WERI-Rb-1 (cell line): Measurements from ENCODE around the gene PFKP.

Experiments used
- DNase-seq: peaks from one replicate; pipeline ENCODE4 v3.0.0-alpha.2; 2020
- H3K27ac ChIP-seq: fragments of 250-450 bp; sonication (Bioruptor Pico); 2 replicates; pipeline ENCODE4 v1.5.1; 2020; ENCODE audit warnings: mild to moderate bottlenecking, moderate library complexity
- H3K27me3 ChIP-seq: fragments of 250-450 bp; sonication (Bioruptor Pico); 2 replicates; pipeline ENCODE4 v1.5.1; 2021; ENCODE audit warnings: mild to moderate bottlenecking, low read depth, moderate library complexity; ENCODE audit not compliant: insufficient read depth, severe bottlenecking
- H3K36me3 ChIP-seq: fragments of 250-450 bp; sonication (Bioruptor Pico); 2 replicates; pipeline ENCODE4 v1.5.1; 2020; ENCODE audit warnings: mild to moderate bottlenecking, moderate library complexity
- H3K4me3 ChIP-seq: 2 replicates; pipeline ENCODE4 v1.5.1; 2011; ENCODE audit warnings: low read depth, mild to moderate bottlenecking, control low read depth, low read length
- H3K9me3 ChIP-seq: fragments of 250-450 bp; sonication (Bioruptor Pico); 2 replicates; pipeline ENCODE4 v1.5.1; 2021; ENCODE audit warnings: mild to moderate bottlenecking, moderate library complexity; ENCODE audit not compliant: severe bottlenecking
- TF ChIP-seq, protein P1 (sequence below): IDR thresholded peaks from 2 replicates; pipeline ENCODE4 v1.5.1; 2011; ENCODE audit warnings: low read depth, mild to moderate bottlenecking, control low read depth, inconsistent platforms, low read length

PFKP gene

DNA sequence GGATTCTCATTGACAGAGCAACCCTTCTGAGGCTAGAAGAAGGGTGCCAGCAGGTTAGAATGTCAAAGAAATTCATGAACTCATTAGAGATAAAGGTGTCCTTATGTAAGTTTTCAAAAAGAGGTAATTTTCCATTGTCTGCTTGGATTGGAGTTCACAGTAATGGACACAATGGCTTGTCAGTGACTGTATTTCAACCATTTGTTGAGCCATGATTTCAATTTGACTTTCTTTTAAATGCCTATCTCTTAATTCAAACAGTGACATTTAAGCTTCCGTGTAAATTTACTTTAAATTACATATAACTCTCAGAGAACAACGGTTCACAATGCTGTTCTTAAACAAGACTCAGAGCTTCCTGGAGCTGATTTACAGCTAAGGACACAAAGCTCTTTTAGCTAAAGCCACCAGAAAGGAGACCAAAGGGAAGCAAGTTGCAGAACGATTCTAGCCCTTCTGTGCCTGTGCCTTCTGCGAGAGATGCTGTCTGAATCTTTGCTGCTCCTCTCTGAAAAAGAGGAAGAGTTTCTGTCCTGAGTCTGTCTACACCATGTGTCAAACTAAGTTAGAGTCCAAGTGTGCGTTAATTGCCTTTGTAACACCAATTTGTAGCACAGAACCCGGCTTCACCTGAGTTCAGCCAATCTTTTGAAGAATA is 42.2 kb upstream of the PFKP start:
- DNase-seq = no peak
- TF ChIP-seq, protein P1, sequence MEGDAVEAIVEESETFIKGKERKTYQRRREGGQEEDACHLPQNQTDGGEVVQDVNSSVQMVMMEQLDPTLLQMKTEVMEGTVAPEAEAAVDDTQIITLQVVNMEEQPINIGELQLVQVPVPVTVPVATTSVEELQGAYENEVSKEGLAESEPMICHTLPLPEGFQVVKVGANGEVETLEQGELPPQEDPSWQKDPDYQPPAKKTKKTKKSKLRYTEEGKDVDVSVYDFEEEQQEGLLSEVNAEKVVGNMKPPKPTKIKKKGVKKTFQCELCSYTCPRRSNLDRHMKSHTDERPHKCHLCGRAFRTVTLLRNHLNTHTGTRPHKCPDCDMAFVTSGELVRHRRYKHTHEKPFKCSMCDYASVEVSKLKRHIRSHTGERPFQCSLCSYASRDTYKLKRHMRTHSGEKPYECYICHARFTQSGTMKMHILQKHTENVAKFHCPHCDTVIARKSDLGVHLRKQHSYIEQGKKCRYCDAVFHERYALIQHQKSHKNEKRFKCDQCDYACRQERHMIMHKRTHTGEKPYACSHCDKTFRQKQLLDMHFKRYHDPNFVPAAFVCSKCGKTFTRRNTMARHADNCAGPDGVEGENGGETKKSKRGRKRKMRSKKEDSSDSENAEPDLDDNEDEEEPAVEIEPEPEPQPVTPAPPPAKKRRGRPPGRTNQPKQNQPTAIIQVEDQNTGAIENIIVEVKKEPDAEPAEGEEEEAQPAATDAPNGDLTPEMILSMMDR = no peak
- Histone ChIP-seq H3K27me3 (no peaks in the 10 kb centered on the region), H3K4me3 (no peak overlapping the region), H3K27ac (no peak overlapping the region), H3K9me3 (no peaks in the 10 kb centered on the region), H3K36me3 (no peaks in the 10 kb centered on the region)

DNA sequence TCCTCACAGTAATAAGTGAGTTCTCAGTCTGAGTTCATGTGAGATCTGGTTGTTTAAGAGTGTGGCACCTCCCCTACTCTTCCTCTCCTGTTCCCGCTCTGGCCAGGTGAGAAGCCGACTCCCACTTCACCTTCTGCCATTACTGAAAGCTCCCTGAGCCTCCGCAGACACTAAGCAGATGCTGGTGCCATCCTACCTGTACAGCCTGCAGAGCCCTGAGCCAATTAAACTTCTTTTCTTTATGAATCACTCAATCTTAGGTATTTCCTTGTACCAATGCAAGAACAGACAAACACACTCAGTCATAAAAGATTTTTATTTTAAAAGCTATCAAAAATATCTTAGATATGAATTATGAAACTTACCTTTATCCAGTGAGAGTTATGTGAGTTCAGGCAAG is 39.5 kb upstream of the PFKP start:
- H3K36me3 ChIP-seq = no peaks in the 10 kb centered on the region
- no peak overlapping the region for H3K4me3 ChIP-seq
- H3K27ac ChIP-seq = no peak overlapping the region
- no peaks in the 10 kb centered on the region for H3K9me3 ChIP-seq
- TF ChIP-seq, protein P1 = no peak
- no peaks in the 10 kb centered on the region for H3K27me3 ChIP-seq
- DNase-seq = no peak

DNA sequence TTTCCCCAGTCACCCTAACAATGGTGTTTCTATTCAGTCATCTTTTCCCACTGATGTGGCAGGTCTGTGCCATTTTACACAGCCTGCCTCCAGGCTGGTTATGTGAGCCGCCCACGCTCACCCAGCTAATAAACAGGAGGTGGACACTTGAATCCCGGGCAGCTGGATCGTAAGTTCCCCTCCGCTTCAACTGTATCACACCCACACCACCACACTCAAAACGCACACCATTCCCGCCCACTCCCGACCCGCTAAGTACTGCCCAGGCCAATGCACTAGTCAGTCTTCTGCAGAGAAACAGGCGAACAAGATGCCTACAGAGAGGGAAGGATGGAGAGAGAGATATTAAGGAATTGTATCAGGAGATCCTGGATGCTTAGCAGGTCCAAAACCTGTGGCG is 38.9 kb upstream of the PFKP start:
- TF ChIP-seq, protein P1 = no peak
- DNase-seq = no peak
- Histone ChIP-seq H3K36me3 (no peaks in the 10 kb centered on the region), H3K27me3 (no peaks in the 10 kb centered on the region), H3K27ac (no peak overlapping the region), H3K4me3 (no peak overlapping the region), H3K9me3 (no peaks in the 10 kb centered on the region)

DNA sequence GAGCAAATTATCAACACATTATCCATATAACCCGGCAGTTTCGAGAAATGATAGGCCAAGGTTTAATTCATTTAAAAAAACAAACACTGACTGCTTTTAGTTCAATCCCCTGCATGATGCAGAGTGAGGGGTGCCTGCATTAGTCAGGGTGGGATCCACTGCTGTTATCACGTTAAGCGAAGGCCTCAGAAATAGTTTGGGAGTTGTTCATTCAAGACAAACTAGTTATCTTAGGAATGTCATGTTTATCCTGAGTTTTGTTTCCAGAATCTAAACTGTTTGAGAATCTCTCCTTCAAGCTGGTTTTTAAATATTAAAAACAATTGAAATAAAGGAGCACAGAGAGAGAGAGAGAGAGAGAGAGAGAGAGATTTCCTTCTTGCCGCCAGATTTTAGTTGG is 36.6 kb upstream of the PFKP start:
- Histone ChIP-seq H3K36me3 (no peaks in the 10 kb centered on the region), H3K4me3 (no peak overlapping the region), H3K27ac (no peak overlapping the region), H3K9me3 (no peaks in the 10 kb centered on the region), H3K27me3 (no peaks in the 10 kb centered on the region)
- DNase-seq = no peak
- TF ChIP-seq, protein P1 = no peak

DNA sequence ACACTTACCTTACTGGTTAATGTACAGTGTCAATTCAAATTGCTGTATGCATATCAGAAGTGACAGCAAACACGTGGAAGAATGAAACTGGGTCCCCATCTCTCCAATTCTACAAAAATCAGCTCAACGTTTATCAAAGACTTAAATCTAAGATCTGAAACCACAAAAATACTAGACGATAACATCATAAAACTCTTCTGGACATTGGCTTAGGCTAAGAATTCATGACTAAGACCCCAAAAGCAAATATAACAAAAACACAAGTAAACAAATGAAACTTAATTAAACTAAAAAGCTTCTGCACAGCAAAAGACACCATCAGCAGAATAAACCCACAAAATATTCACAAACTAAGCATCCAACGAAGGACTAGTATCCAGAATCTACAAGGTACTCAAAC is 35.9 kb upstream of the PFKP start:
- no peak for DNase-seq
- TF ChIP-seq, protein P1 = no peak
- no peaks in the 10 kb centered on the region for H3K9me3 ChIP-seq
- no peaks in the 10 kb centered on the region for H3K27me3 ChIP-seq
- no peak overlapping the region for H3K27ac ChIP-seq
- no peak overlapping the region for H3K4me3 ChIP-seq
- no peaks in the 10 kb centered on the region for H3K36me3 ChIP-seq

DNA sequence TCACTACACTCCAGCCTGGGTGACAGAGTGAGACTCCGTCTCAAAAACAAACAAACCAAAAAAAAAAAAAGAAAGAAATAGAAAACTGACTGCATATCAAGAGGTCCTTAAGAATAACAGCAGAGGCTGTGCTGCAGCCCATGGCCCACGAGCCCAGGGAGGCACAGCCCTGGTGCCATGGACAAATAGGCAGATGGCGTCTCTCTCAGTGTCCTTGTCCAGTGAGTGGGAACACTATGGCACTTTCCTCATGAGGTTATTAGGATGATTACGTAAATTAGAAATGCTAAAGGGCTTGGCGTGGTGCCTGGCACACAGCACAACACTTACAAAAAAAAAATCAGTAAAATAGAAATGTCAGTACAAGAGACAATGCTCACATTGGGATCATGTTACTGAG is 33.4 kb upstream of the PFKP start:
- Histone ChIP-seq H3K4me3 (no peak overlapping the region), H3K27me3 (no peaks in the 10 kb centered on the region), H3K9me3 (no peaks in the 10 kb centered on the region), H3K27ac (no peak overlapping the region), H3K36me3 (no peaks in the 10 kb centered on the region)
- TF ChIP-seq, protein P1 = no peak
- no peak for DNase-seq
